Chondrocyte (in vitro differentiated cells): Measurements from ENCODE around the gene MST1. TPM values are rescaled to one million over a fixed set of nuclear protein-coding genes. Genes with fewer than 3 reads are reported as not detected.
"Not testable (repeated sequence)": the region's sequence is repeated elsewhere in the genome, so short reads cannot be mapped to it uniquely, and the experiment has no call there.

Experiments
- DNase-seq: peaks from one replicate; pipeline ENCODE4 v3.0.0; 2021; ENCODE audit warnings: mixed read lengths, low spot score
- H3K27ac Mint-ChIP-seq: one replicate; pipeline ENCODE4 v1.8.0; 2021; ENCODE audit warnings: mild to moderate bottlenecking, moderate library complexity, mixed read lengths; ENCODE audit not compliant: unreplicated experiment
- H3K27me3 Mint-ChIP-seq: 2 replicates; pipeline ENCODE4 v1.8.0; 2021; ENCODE audit warnings: low read depth, mixed read lengths
- H3K36me3 Mint-ChIP-seq: 2 replicates; pipeline ENCODE4 v1.8.0; 2021; ENCODE audit warnings: low read depth, mixed read lengths
- H3K4me1 Mint-ChIP-seq: 2 replicates; pipeline ENCODE4 v1.8.0; 2021; ENCODE audit warnings: low read depth, mild to moderate bottlenecking, mixed read lengths
- H3K4me3 Mint-ChIP-seq: one replicate; pipeline ENCODE4 v1.8.0; 2021; ENCODE audit warnings: mild to moderate bottlenecking, moderate library complexity, mixed read lengths; ENCODE audit not compliant: unreplicated experiment
- H3K9me3 Mint-ChIP-seq: 2 replicates; pipeline ENCODE4 v1.8.0; 2021; ENCODE audit warnings: low read depth, mixed read lengths
- CTCF ChIP-seq: fragments of 200-600 bp; sonication (generic); IDR thresholded peaks from 2 replicates; pipeline ENCODE4 v1.5.0; 2021; ENCODE audit warnings: antibody characterized with exemption, mild to moderate bottlenecking, moderate library complexity
- total RNA-seq: library from RNA; stranded (reverse); gene quantifications from 3 replicates; pipeline ENCODE4 v1.2.1, GENCODE V29; 2021

Gene MST1
- total RNA-seq, 1 donor from 2014 or later, result 19.1 TPM

- not testable (repeated sequence) for H3K27ac Mint-ChIP-seq, H3K9me3 Mint-ChIP-seq, DNase-seq, H3K27me3 Mint-ChIP-seq, H3K4me3 Mint-ChIP-seq
- Mint-ChIP-seq H3K36me3 (peaks cover 10% of the 10 kb centered on the region), H3K4me1 (peaks cover 26% of the 10 kb centered on the region)
Measured at GRCh38 chr3:49685846-49686245, 3.4 kb downstream of the MST1 start.

GRCh38 chr3:49685103-49685502, 4.2 kb downstream of the MST1 start:
- not testable (repeated sequence) for H3K27ac Mint-ChIP-seq, H3K27me3 Mint-ChIP-seq

GRCh38 chr3:49684453-49684852, 4.8 kb downstream of the MST1 start:
- not testable (repeated sequence) for DNase-seq, H3K9me3 Mint-ChIP-seq, H3K4me3 Mint-ChIP-seq, H3K27me3 Mint-ChIP-seq, H3K27ac Mint-ChIP-seq
- Mint-ChIP-seq H3K36me3 (peaks cover 16% of the 10 kb centered on the region), H3K4me1 (peaks cover 14% of the 10 kb centered on the region)

More at GRCh38 chr3:49685103-49685502, 4.2 kb downstream of the MST1 start:
- H3K4me3 Mint-ChIP-seq, DNase-seq, H3K9me3 Mint-ChIP-seq: not testable (repeated sequence)
- H3K4me1 Mint-ChIP-seq, result peaks cover 18% of the 10 kb centered on the region
- peaks cover 11% of the 10 kb centered on the region for H3K36me3 Mint-ChIP-seq

GRCh38 chr3:49683162-49683561, 6.1 kb downstream of the MST1 start:
- Mint-ChIP-seq H3K27me3 (no peaks in the 10 kb centered on the region), H3K4me1 (peaks cover 4% of the 10 kb centered on the region), H3K9me3 (no peaks in the 10 kb centered on the region), H3K27ac (no peak overlapping the region), H3K4me3 (no peak overlapping the region), H3K36me3 (peaks cover 17% of the 10 kb centered on the region)
- DNase-seq, result no peak
- no peak for TF ChIP-seq CTCF

GRCh38 chr3:49681543-49681942, 7.7 kb downstream of the MST1 start:
- H3K27me3 Mint-ChIP-seq, result no peaks in the 10 kb centered on the region
- no peaks in the 10 kb centered on the region for H3K9me3 Mint-ChIP-seq
- H3K4me3 Mint-ChIP-seq, result no peak overlapping the region
- DNase-seq, result no peak
- H3K36me3 Mint-ChIP-seq, result peaks cover 19% of the 10 kb centered on the region
- H3K27ac Mint-ChIP-seq, result no peak overlapping the region
- peaks cover 4% of the 10 kb centered on the region for H3K4me1 Mint-ChIP-seq
- TF ChIP-seq CTCF, result no peak

- no peak for TF ChIP-seq CTCF
- Mint-ChIP-seq H3K27me3 (no peaks in the 10 kb centered on the region), H3K4me1 (peaks cover 4% of the 10 kb centered on the region), H3K4me3 (no peak overlapping the region), H3K9me3 (no peaks in the 10 kb centered on the region), H3K27ac (no peak overlapping the region), H3K36me3 (peaks cover 20% of the 10 kb centered on the region)
- DNase-seq, result no peak
Measured at GRCh38 chr3:49681232-49681522, 8.1 kb downstream of the MST1 start.

- DNase-seq, result no peak
- Mint-ChIP-seq H3K36me3 (peaks cover 21% of the 10 kb centered on the region), H3K4me1 (peaks cover 4% of the 10 kb centered on the region), H3K27me3 (no peaks in the 10 kb centered on the region), H3K4me3 (no peak overlapping the region), H3K9me3 (no peaks in the 10 kb centered on the region), H3K27ac (no peak overlapping the region)
- no peak for TF ChIP-seq CTCF
Measured at GRCh38 chr3:49680493-49681231, 8.6 kb downstream of the MST1 start.
